Ovary (tissue), 9 donors: ENCODE measurements around the gene RALGAPB. TPM values are rescaled to one million over a fixed set of nuclear protein-coding genes. Genes with fewer than 3 reads are reported as not detected.

Experiments
- DNase-seq, 5 donors: peaks; one replicate each; pipeline ENCODE4 v3.0.0-alpha.2; 2019 to 2020
- H3K27ac ChIP-seq, 2 donors: fragments of 200-600 bp; one replicate each; pipeline versions ENCODE4 v1.5.1 to v1.8.0; 2019 to 2022
- H3K27me3 ChIP-seq: fragments of 200-600 bp; one replicate; pipeline ENCODE4 v1.8.0; 2022
- H3K36me3 ChIP-seq: fragments of 200-600 bp; sonication (generic); one replicate; pipeline ENCODE4 v1.5.1; 2019
- H3K4me1 ChIP-seq: one replicate; pipeline ENCODE4 v1.8.1; 2013; ENCODE audit warnings: mild to moderate bottlenecking, moderate library complexity; ENCODE audit not compliant: insufficient read depth
- H3K4me3 ChIP-seq: fragments of 200-600 bp; sonication (generic); one replicate; pipeline ENCODE4 v1.5.1; 2017
- H3K9me3 ChIP-seq, 2 donors: fragments of 200-600 bp in 1 of 2; sonication (generic) in 1 of 2; one replicate each; pipeline versions ENCODE4 v1.5.1 to v1.8.1; 2013 to 2019; ENCODE audit warnings: mild to moderate bottlenecking in 1 of 2, moderate library complexity in 1 of 2
- EP300 ChIP-seq: sonication (generic); formaldehyde crosslinking; IDR thresholded peaks from one replicate; pipeline ENCODE4 v1.6.1; 2017; ENCODE audit warnings: antibody characterized with exemption
- POLR2A ChIP-seq: fragments of 450-650 bp; IDR thresholded peaks from one replicate; pipeline ENCODE4 v1.6.1; 2017; ENCODE audit warnings: antibody characterized with exemption, mild to moderate bottlenecking, moderate library complexity
- WGBS, 3 donors: extraction: QIAGEN DNeasy Blood & Tissue Kit in 1 of 3; methylation state at CpG; one replicate each; pipeline versions ENCODE4 v1.1.5 to v1.1.7; 2013 to 2017; 5-methylcytosine and 5-hydroxymethylcytosine counted together
- intact Hi-C, 4 donors: fragments of 100-400 bp; cut with DNase I; formaldehyde crosslinking; loops; one replicate each; pipeline versions ENCODE4 v1.11.0 to v1.15.1; 2022 to 2023
- polyA plus RNA-seq, 2 donors: library from polyadenylated mRNA; stranded (reverse); fragments of 200-250 nt in 1 of 2; fragments of 350-450 nt in 1 of 2; fragmentation: Illumina TruSeq in 1 of 2; extraction: RNeasy Lipid Tissue Mini Kit (QIAGEN cat#74804) in 1 of 2; gene quantifications; one replicate each; pipeline ENCODE4 v1.2.3, GENCODE V29; 2013 to 2014
- total RNA-seq, 7 donors: library from RNA; depleted of rRNA in 2 of 7; stranded (reverse); fragments of >200 nt in 2 of 7; fragmentation: NEBNext Ultra II Directional in 3 of 7; extraction: Animal tissue kit (Norgen Biotek cat#: 25700) in 3 of 7; gene quantifications; one replicate each; pipeline versions ENCODE4 v1.1.0 to v1.2.4, GENCODE V29; 2016 to 2023
- TF ChIP-seq, protein P1 (sequence below), 3 donors: fragments of 450-650 bp in 2 of 3; fragments of 200-600 bp in 1 of 3; IDR thresholded peaks; one replicate each; pipeline versions ENCODE4 v1.5.1 to v1.8.0; 2016 to 2022; ENCODE audit warnings: antibody characterized with exemption in 3 of 3, mild to moderate bottlenecking in 1 of 3
- donor health status: DM: no; HTN: no; CAD: no; lungs with moderate emphysema.
- donor health status: DM: no; HTN: no; CAD: no.
- donor health status: Bipolar disorder and iron deficiency.
- donor health status: DM: yes; HTN: yes; CAD: no.
- donor health status: DM: no; HTN: no; CAD: no.
- donor health status: DM: yes; HTN: yes; CAD: no.

The RALGAPB gene
- total and polyA plus RNA-seq, 9 donors = 10.4 to 41.3 (median 30.0) TPM

DNA sequence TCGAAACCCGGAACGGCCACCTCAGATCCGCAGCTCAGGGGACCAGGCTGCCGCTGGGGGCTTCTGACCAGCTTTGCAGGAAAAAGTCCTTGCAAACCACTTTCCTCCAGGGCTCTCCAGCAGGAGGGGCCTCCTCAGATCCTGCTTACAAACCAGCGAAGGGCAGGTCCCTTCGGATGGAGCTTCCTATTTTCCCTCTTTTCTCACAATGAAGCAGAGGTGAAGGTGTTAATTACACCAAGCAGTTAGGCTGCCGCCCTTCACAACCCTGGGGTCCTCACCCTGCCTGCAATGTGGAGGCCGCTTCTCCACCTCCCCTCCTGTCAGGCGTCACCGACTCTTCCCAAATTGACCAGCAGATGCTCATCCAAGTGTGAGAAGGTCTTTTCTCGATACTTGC, 134.7 kb downstream of the RALGAPB start:
- Histone ChIP-seq H3K4me1 (no peaks in the 10 kb centered on the region), H3K4me3 (no peak overlapping the region), H3K27ac (no peak overlapping the region), H3K9me3 (no peaks in the 10 kb centered on the region), H3K36me3 (no peaks in the 10 kb centered on the region), H3K27me3 (no peaks in the 10 kb centered on the region)
- TF ChIP-seq, protein P1, sequence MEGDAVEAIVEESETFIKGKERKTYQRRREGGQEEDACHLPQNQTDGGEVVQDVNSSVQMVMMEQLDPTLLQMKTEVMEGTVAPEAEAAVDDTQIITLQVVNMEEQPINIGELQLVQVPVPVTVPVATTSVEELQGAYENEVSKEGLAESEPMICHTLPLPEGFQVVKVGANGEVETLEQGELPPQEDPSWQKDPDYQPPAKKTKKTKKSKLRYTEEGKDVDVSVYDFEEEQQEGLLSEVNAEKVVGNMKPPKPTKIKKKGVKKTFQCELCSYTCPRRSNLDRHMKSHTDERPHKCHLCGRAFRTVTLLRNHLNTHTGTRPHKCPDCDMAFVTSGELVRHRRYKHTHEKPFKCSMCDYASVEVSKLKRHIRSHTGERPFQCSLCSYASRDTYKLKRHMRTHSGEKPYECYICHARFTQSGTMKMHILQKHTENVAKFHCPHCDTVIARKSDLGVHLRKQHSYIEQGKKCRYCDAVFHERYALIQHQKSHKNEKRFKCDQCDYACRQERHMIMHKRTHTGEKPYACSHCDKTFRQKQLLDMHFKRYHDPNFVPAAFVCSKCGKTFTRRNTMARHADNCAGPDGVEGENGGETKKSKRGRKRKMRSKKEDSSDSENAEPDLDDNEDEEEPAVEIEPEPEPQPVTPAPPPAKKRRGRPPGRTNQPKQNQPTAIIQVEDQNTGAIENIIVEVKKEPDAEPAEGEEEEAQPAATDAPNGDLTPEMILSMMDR (IDR thresholded peaks at IDR 0.05) = no peak
- TF ChIP-seq EP300 (no peak), POLR2A (no peak)
- intact Hi-C loops = no loop called here
- WGBS, 3 donors = 16 to 26% (median 20%) methylated on average over 12 of the region's 12 CpGs
- DNase-seq = no peak

DNA sequence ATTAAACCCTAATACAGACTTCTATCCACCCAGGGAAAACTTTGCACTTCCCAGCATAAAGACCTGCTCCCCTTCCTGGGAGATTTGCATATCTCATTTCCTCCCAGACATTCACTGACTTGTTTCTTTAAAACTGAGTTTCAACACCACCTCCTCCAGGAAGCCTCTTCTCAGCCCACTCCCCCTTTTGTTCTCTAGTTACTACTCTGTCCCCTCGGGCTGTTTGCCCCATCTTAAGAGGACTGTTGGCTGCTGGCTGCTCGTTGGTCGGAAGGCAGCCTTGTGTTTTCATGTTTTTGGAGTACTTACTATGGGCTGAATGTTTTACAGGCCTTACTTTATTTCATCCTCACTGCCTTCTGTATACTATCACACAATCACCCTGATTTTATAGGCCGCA, 135.5 kb downstream of the RALGAPB start:
- Histone ChIP-seq H3K9me3 (no peaks in the 10 kb centered on the region), H3K27me3 (no peaks in the 10 kb centered on the region), H3K36me3 (no peaks in the 10 kb centered on the region), H3K4me3 (no peak overlapping the region), H3K4me1 (no peaks in the 10 kb centered on the region), H3K27ac (no peak overlapping the region)
- 68 to 82% (median 73%) methylated on average over 4 of the region's 4 CpGs for WGBS, 3 donors
- no peak for DNase-seq
- intact Hi-C loops = no loop called here
- TF ChIP-seq, protein P1 (IDR thresholded peaks at IDR 0.05) = no peak

DNA sequence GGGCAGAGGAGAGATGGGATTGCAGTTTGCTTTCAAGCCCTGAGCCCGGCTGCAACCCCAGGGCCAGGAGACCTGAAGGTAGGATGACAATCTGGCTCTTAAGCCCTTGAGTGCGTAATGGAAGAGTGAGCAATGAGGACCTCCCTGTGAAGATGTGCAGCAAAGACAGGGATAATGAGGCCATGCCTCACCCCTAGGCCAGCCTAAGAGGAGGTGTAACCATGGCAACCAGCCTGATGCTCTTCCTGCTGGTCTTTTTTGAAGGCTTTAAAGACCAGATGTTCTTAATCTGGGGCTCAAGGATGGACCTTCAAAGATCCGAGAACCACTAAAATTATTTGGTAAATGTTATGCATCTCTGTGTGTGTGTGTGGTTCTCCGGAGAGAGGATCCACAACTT, 137.2 kb downstream of the RALGAPB start:
- Histone ChIP-seq H3K9me3 (no peaks in the 10 kb centered on the region), H3K4me3 (no peak overlapping the region), H3K4me1 (no peaks in the 10 kb centered on the region), H3K36me3 (no peaks in the 10 kb centered on the region), H3K27ac (no peak overlapping the region), H3K27me3 (no peaks in the 10 kb centered on the region)
- 69 to 79% (median 74%) methylated on average over 4 of the region's 4 CpGs for WGBS, 3 donors
- TF ChIP-seq EP300 = no peak
- TF ChIP-seq, protein P1 (IDR thresholded peaks at IDR 0.05) = no peak
- TF ChIP-seq POLR2A = no peak
- intact Hi-C loops = no loop called here
- no peak for DNase-seq

DNA sequence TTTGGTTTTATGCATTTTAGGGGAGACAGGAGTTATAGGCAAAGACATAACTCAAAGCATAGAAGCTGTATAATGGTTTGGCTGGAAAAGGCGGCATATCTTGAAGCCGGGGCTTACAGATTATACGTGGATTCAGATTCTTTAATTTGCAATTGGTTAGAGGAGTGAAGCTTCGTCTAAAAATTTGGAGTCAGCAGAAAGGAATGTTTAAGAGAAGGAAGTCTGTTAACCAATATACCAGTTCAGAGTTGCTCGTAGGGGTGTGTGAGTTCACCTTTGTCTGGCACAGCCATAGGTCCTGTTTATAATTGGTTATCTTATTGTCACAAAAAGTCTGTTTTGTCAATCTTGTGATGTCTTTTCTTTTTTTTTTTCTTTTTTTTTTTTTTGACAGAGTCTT, 137.9 kb downstream of the RALGAPB start:
- TF ChIP-seq POLR2A (no peak), EP300 (no peak)
- TF ChIP-seq, protein P1 (IDR thresholded peaks at IDR 0.05) = no peak
- WGBS, 3 donors = 62 to 69% (median 64%) methylated on average over 5 of the region's 5 CpGs
- no peak overlapping the region for H3K27ac ChIP-seq

More for the DNA sequence above, 137.9 kb downstream of the RALGAPB start:
- DNase-seq = no peak
- no peaks in the 10 kb centered on the region for H3K9me3 ChIP-seq
- H3K4me1 ChIP-seq = no peaks in the 10 kb centered on the region
- no peak overlapping the region for H3K4me3 ChIP-seq
- H3K36me3 ChIP-seq = no peaks in the 10 kb centered on the region
- no peaks in the 10 kb centered on the region for H3K27me3 ChIP-seq
- intact Hi-C loops = no loop called here
